ENCODE measurements around the gene PAK5.
A peak's percentile ranks its signal among the peaks of the same experiment; 100 is the strongest.

PAK5 gene

DNA sequence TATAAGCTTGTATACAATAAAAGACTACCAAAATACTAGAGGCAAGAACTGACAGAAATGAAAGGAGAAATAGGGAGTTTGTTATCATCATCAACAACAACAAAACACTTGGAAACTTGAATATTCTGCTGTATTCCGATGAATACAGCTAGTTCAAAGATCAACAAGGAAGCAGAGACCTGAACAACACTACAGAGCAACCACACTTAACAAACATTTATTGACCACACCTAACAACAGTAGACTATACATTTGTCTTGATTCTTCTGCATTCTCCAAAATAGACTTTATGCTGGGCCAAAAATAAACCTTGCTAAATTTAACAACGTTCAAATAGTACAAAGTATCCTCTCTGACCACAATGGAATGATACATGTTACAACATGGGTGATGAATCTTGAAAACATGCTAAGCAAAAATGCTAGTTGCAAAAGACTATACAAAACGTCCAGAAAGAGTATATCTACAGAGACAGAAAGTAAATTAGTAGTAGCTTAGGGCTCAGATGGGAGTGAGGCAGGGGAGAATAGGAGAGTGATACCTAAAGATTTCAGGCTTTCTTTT is 39.1 kb upstream of the PAK5 start:
- TF ChIP-seq, protein P1, sequence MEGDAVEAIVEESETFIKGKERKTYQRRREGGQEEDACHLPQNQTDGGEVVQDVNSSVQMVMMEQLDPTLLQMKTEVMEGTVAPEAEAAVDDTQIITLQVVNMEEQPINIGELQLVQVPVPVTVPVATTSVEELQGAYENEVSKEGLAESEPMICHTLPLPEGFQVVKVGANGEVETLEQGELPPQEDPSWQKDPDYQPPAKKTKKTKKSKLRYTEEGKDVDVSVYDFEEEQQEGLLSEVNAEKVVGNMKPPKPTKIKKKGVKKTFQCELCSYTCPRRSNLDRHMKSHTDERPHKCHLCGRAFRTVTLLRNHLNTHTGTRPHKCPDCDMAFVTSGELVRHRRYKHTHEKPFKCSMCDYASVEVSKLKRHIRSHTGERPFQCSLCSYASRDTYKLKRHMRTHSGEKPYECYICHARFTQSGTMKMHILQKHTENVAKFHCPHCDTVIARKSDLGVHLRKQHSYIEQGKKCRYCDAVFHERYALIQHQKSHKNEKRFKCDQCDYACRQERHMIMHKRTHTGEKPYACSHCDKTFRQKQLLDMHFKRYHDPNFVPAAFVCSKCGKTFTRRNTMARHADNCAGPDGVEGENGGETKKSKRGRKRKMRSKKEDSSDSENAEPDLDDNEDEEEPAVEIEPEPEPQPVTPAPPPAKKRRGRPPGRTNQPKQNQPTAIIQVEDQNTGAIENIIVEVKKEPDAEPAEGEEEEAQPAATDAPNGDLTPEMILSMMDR (IDR thresholded peaks at IDR 0.05), result no peak
- no peak for DNase-seq
- intact Hi-C loops (cut with DNase I; ENCODE audit: low total_unique reads), result no loop called here
- Histone ChIP-seq H3K9me3 (no peaks in the 10 kb centered on the region), H3K36me3 (no peaks in the 10 kb centered on the region), H3K27ac (no peak overlapping the region), H3K4me3 (no peak overlapping the region), H3K4me1 (no peaks in the 10 kb centered on the region), H3K27me3 (no peaks in the 10 kb centered on the region)

DNA sequence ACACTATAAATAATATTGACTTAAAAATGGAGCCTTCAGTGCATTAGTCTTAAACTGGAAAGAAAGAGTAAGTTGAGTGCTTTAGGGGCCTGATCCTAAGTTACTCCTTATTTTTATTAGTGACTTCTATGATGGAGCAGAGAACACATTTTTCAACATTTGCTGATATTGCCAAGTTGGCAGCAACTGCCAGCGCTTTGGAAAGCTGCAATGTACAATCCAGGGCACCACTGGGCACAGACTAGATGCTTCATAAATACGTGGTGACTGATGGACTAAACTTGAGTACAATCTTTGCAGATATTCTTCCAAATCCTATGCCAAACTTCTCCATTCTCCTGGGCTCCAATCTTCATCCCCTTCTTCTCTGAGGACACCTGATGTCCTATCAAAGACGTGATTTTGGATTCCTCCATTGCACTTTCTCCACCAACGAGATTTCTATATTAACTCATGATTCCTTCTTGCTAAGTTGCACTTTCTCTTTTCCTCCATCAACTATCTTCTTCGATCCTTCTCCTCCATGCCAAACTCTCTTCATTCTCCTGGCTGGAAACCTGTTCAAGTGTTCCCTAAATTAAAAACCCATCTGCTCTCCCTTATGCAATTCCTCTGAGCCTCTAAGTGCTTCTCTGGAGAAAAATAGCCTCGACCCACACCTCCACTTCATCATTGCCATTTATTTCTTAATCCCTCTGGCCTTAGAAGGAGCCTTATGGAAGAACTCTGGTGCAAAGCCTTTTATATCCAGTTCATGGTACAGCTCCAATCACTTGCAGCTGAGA is 28.5 kb upstream of the PAK5 start:
- Histone ChIP-seq H3K27ac (no peak overlapping the region), H3K27me3 (no peaks in the 10 kb centered on the region), H3K9me3 (no peaks in the 10 kb centered on the region), H3K4me1 (peaks cover 0 to 4% (median 0%) of the 10 kb centered on the region in 4 donors), H3K36me3 (no peaks in the 10 kb centered on the region), H3K4me3 (no peak overlapping the region)
- DNase-seq, result no peak
- TF ChIP-seq, protein P1 (IDR thresholded peaks at IDR 0.05), result no peak
- intact Hi-C loops (cut with DNase I; ENCODE audit: low total_unique reads), result no loop called here

DNA sequence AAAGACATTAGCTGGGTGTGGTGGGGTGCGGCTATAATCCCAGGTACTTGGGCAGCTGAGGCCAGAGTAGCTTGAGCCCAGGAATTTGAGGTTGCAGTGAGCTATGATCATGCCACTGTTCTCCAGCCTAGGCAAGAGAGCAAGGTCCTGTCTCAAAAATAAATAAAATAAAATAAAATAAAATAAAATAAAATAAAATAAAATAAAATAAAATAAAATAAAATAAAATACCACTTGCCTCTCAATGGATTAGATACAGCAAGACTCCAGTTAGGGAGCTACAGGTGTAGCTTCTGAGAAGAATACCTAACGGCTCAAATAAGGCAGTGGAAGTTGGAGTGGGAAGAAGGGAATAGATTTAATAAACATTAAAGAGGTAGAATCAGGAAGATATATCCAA is 13.7 kb upstream of the PAK5 start:
- Histone ChIP-seq H3K9me3 (no peaks in the 10 kb centered on the region), H3K4me3 (no peak overlapping the region), H3K36me3 (no peaks in the 10 kb centered on the region), H3K27me3 (no peaks in the 10 kb centered on the region), H3K4me1 (no peaks in the 10 kb centered on the region), H3K27ac (no peak overlapping the region)
- DNase-seq, result no peak
- intact Hi-C loops (cut with DNase I; ENCODE audit: low total_unique reads), result no loop called here
- TF ChIP-seq, protein P1 (IDR thresholded peaks at IDR 0.05), result no peak

DNA sequence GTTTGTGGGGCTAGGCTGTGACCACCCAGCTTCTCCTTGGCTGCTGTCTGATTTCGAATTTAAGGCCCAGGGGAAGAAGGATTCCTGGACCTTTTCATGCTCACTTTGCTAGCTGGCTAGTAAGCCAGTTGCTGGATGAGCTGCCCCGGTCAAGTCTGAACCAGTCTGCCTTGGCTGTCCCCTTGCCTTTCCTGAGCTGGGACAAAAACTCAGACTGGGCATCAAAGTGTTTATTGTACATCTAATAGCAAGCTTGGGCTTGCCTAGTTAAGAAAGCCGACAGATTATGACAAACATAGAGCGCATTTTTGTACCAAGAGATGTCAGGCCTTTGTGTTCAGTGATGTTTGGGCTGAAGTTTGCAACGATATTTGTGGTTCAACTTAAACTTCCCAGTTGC is 750 bp upstream of the PAK5 start:
- no peaks in the 10 kb centered on the region for H3K9me3 ChIP-seq
- H3K27ac ChIP-seq, result no peak overlapping the region
- intact Hi-C loops (cut with DNase I; ENCODE audit: low total_unique reads), result no loop called here
- H3K27me3 ChIP-seq, result peaks cover 0 to 19% of the 10 kb centered on the region in 2 donors
- no peaks in the 10 kb centered on the region for H3K36me3 ChIP-seq
- no peak overlapping the region for H3K4me3 ChIP-seq
- TF ChIP-seq, protein P1 (IDR thresholded peaks at IDR 0.05), result no peak
- peaks cover 0 to 16% (median 3%) of the 10 kb centered on the region in 4 donors for H3K4me1 ChIP-seq
- no peak for DNase-seq

DNA sequence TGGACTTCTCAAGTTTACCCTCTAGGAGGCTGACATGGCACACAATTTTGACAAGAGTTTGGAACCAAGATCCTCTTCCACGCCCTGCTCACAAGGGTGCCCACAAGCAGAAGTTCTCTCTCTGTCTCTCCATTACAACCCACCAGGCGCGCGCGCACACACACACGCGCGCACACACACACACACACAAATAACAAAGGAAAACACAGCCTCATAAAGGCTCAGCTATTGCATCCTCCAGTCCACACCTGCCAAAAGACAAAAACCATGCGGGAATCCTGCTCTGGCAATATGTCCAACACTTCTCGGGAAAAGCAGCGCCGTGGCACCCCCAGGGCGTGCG is 870 bp downstream of the PAK5 start:
- H3K36me3 ChIP-seq, result no peaks in the 10 kb centered on the region
- intact Hi-C loops (cut with DNase I; ENCODE audit: low total_unique reads), result no loop called here
- TF ChIP-seq, protein P1 (IDR thresholded peaks at IDR 0.05), result no peak
- peaks cover 0 to 19% of the 10 kb centered on the region in 2 donors for H3K27me3 ChIP-seq
- no peaks in the 10 kb centered on the region for H3K9me3 ChIP-seq
- H3K4me3 ChIP-seq, result peak overlapping the region; percentile 42 to 48
- H3K27ac ChIP-seq, result no peak overlapping the region
- no peak for DNase-seq
- peaks cover 0 to 16% (median 3%) of the 10 kb centered on the region in 4 donors for H3K4me1 ChIP-seq

All from tibial artery (tissue), 4 donors.